GM23248 (cell line): ENCODE data around the gene LDLRAD4. TPM values are rescaled to one million over a fixed set of nuclear protein-coding genes. Genes with fewer than 3 reads are reported as not detected.

Source experiments
- DNase-seq: peaks from one replicate; pipeline ENCODE4 v3.0.0-alpha.2; 2015
- H2AFZ ChIP-seq: fragments of 200-600 bp; sonication (generic); 2 replicates; pipeline ENCODE4 v1.6.1; 2016; ENCODE audit warnings: antibody characterized with exemption
- H3F3A ChIP-seq: fragments of 200-600 bp; sonication (generic); 2 replicates; pipeline ENCODE4 v1.6.1; 2016; ENCODE audit warnings: mild to moderate bottlenecking, antibody characterized with exemption, mixed run types; ENCODE audit not compliant: insufficient read depth
- H3K27ac ChIP-seq: fragments of 200-600 bp; sonication (generic); 2 replicates; pipeline ENCODE4 v1.5.1; 2016; ENCODE audit warnings: mild to moderate bottlenecking
- H3K27me3 ChIP-seq: fragments of 200-600 bp; sonication (generic); replicated peaks from 2 replicates; pipeline ENCODE4 v1.6.1; 2016; ENCODE audit warnings: mild to moderate bottlenecking; ENCODE audit not compliant: insufficient read depth
- H3K36me3 ChIP-seq: fragments of 200-600 bp; sonication (generic); 2 replicates; pipeline ENCODE4 v1.6.1; 2016; ENCODE audit warnings: low read depth, mild to moderate bottlenecking
- H3K4me1 ChIP-seq: fragments of 200-600 bp; sonication (generic); 2 replicates; pipeline ENCODE4 v1.6.1; 2016; ENCODE audit warnings: mild to moderate bottlenecking; ENCODE audit not compliant: insufficient read depth
- H3K4me2 ChIP-seq: fragments of 200-600 bp; sonication (generic); one replicate; pipeline ENCODE4 v1.6.1; 2016; ENCODE audit warnings: mild to moderate bottlenecking; ENCODE audit not compliant: unreplicated experiment
- H3K4me3 ChIP-seq: fragments of 200-600 bp; sonication (generic); 2 replicates; pipeline ENCODE4 v1.5.1; 2016; ENCODE audit warnings: mild to moderate bottlenecking
- H3K79me2 ChIP-seq: fragments of 200-600 bp; sonication (generic); 2 replicates; pipeline ENCODE4 v1.6.1; 2016; ENCODE audit warnings: mild to moderate bottlenecking; ENCODE audit not compliant: insufficient read depth
- H3K9ac ChIP-seq: fragments of 200-600 bp; sonication (generic); 2 replicates; pipeline ENCODE4 v1.6.1; 2016; ENCODE audit warnings: mild to moderate bottlenecking
- H3K9me2 ChIP-seq: fragments of 200-600 bp; sonication (generic); 2 replicates; pipeline ENCODE4 v1.6.1; 2016; ENCODE audit warnings: mixed run types, mild to moderate bottlenecking, moderate library complexity; ENCODE audit not compliant: insufficient read depth
- H3K9me3 ChIP-seq: fragments of 200-600 bp; sonication (generic); one replicate; pipeline ENCODE4 v1.6.1; 2017; ENCODE audit warnings: low read depth
- H4K20me1 ChIP-seq: fragments of 200-600 bp; sonication (generic); 2 replicates; pipeline ENCODE4 v1.6.0; 2016; ENCODE audit not compliant: insufficient read depth
- EZH2 ChIP-seq: fragments of 200-600 bp; sonication (generic); IDR thresholded peaks from 2 replicates; pipeline ENCODE4 v1.6.1; 2018; ENCODE audit warnings: antibody characterized with exemption, mild to moderate bottlenecking; ENCODE audit not compliant: insufficient read depth, poor library complexity, severe bottlenecking
- EZH2phosphoT487 ChIP-seq: fragments of 200-600 bp; sonication (generic); IDR thresholded peaks from 2 replicates; pipeline ENCODE4 v1.6.1; 2018; ENCODE audit warnings: antibody characterized with exemption, moderate library complexity, mild to moderate bottlenecking, low read depth; ENCODE audit not compliant: insufficient read depth
- WGBS, 2 experiments: methylation state at CpG; one replicate each; pipeline ENCODE4 v1.1.6; 2015 to 2017; ENCODE audit warnings: low lambda C conversion rate in 2 of 2, low coverage in 1 of 2; ENCODE audit errors: missing lambda C conversion rate in 2 of 2; 5-methylcytosine and 5-hydroxymethylcytosine counted together
- in situ Hi-C: fragments of 300-500 bp; cut with MboI; formaldehyde crosslinking; loops from 2 replicates; pipeline ENCODE4 v1.15.0; 2020
- polyA plus RNA-seq: library from polyadenylated mRNA; unstranded; fragments of >200 nt; fragmentation: Nextera tagmentation; extraction: Ambion mirVana; gene quantifications from 2 replicates; pipeline ENCODE4 v1.2.1, GENCODE V29; 2016
- total RNA-seq: library from RNA; depleted of rRNA; stranded (reverse); fragments of >200 nt; shearing (Covaris generic); gene quantifications from 2 replicates; pipeline ENCODE4 v1.2.3, GENCODE V29; 2014

Gene LDLRAD4
- total and polyA plus RNA-seq, 2 experiments from 2014 or later = not detected

DNA sequence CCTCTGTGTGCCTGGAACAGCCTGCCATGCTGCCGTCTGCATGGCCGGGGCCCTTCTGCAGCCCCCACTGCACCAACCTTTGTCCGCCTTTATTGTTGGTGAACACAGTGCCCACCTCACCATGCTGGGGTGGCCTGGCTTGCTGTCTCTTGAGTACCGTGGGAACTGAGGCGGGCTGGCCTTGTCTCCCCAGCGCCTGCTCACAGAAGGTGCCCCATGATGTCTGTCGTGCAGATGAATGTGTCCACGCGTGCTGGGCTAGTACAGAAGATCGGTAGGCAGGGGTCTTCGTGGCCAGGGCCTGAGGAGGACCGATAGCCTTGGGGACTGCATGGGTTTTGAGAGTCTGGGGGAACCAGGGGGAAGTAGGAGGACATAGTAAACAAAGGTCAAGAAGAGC is 242.4 kb downstream of the LDLRAD4 start:
- Histone ChIP-seq H3K9me3 (no peaks in the 10 kb centered on the region), H3K27me3 (0 out of 2 replicates have a peak, but pooled peaks cover 7% of the 10 kb centered on the region), H4K20me1 (no peaks in the 10 kb centered on the region), H3K9ac (no peak overlapping the region), H3K4me2 (no peak overlapping the region), H3K27ac (no peak overlapping the region), H2AFZ (no peak overlapping the region), H3K79me2 (no peaks in the 10 kb centered on the region), H3F3A (no peaks in the 10 kb centered on the region), H3K4me3 (no peak overlapping the region), H3K4me1 (no peaks in the 10 kb centered on the region), H3K9me2 (no peaks in the 10 kb centered on the region), H3K36me3 (no peaks in the 10 kb centered on the region)
- 74% methylated on average over 12 of the region's 12 CpGs for WGBS, 2 experiments
- in situ Hi-C loops = no loop called here
- TF ChIP-seq EZH2phosphoT487 = no peak
- TF ChIP-seq EZH2 = no peak
- DNase-seq = no peak

DNA sequence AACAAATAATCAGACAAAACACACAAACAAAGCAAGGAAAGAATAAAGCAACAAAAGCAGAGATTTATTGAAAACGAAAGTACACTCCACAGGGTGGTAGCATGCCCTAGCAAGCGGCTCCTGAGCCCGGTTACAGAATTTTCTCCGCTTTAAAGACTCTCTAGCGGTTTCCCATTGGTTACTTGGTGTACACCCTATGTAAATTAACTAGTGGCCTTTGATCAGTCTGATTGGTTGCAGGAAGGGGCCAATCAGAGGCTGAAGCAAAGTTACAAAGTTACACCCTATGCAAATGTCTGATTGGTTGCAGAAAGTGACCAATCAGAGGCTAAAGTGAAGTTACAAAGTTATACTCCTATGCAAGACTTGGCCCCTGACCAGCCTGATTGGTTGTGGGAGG is 242.9 kb downstream of the LDLRAD4 start:
- no peak overlapping the region for H3K27ac ChIP-seq
- 0 out of 2 replicates have a peak, but pooled peaks cover 7% of the 10 kb centered on the region for H3K27me3 ChIP-seq
- H3K9ac ChIP-seq = no peak overlapping the region
- WGBS, 2 experiments = 78 to 84% methylated on average over 5 of the region's 5 CpGs
- no peaks in the 10 kb centered on the region for H4K20me1 ChIP-seq
- no peak for TF ChIP-seq EZH2
- no peak for TF ChIP-seq EZH2phosphoT487
- in situ Hi-C loops = no loop called here
- H3F3A ChIP-seq = no peaks in the 10 kb centered on the region
- no peak for DNase-seq
- no peak overlapping the region for H2AFZ ChIP-seq
- H3K4me3 ChIP-seq = no peak overlapping the region
- H3K79me2 ChIP-seq = no peaks in the 10 kb centered on the region
- no peaks in the 10 kb centered on the region for H3K4me1 ChIP-seq
- no peak overlapping the region for H3K4me2 ChIP-seq
- H3K9me3 ChIP-seq = no peaks in the 10 kb centered on the region
- H3K36me3 ChIP-seq = no peaks in the 10 kb centered on the region
- H3K9me2 ChIP-seq = no peaks in the 10 kb centered on the region

DNA sequence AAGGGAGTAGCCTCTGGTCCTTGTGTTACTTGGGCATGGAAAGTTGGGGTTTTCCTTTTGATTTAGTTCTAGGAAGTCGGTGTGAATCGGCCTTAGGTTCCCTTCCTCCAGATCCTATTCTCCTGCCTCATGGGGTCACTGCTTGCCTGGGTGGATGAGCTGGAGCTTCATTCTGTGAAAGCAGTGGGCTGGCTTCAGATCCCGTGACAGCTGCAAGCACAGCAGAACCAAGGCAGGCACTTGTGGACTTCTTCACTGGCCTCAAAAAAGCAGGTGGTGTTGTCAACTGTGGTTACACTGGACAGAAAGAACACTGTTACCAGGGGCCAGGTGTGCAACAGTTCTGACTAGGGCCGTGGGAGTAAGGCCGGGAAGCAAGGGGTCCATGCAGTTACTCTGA is 243.4 kb downstream of the LDLRAD4 start:
- Histone ChIP-seq H4K20me1 (no peaks in the 10 kb centered on the region), H3K4me3 (no peak overlapping the region), H3K9me3 (no peaks in the 10 kb centered on the region), H3K36me3 (no peaks in the 10 kb centered on the region), H2AFZ (no peak overlapping the region), H3K4me1 (no peaks in the 10 kb centered on the region), H3K9ac (no peak overlapping the region), H3K27ac (no peak overlapping the region), H3F3A (no peaks in the 10 kb centered on the region), H3K79me2 (no peaks in the 10 kb centered on the region), H3K27me3 (0 out of 2 replicates have a peak, but pooled peaks cover 7% of the 10 kb centered on the region), H3K9me2 (no peaks in the 10 kb centered on the region), H3K4me2 (no peak overlapping the region)
- TF ChIP-seq EZH2 = no peak
- TF ChIP-seq EZH2phosphoT487 = no peak
- WGBS, 2 experiments = 72 to 83% methylated on average over 5 of the region's 5 CpGs
- DNase-seq = no peak
- in situ Hi-C loops = no loop called here

DNA sequence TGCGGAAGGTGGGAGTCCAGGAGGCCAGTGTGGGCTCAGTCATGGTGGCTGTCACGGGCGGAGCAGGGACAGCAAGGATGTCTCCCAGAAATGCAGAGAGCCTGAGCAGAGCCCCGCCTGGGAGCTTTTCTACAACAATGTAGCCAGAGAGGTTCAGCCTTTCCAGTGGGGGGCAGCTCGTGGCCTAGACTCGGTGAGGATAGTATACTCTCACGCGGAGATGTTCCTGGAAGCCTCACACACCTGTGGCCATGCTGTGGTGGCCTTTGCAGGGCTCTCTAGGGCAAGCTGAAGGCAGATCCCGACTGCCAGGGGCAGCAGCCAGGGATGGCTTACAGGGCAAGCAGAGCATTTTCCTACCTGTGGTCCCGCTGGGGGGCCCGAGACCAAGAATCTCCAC is 244.1 kb downstream of the LDLRAD4 start:
- no peaks in the 10 kb centered on the region for H3F3A ChIP-seq
- H3K4me2 ChIP-seq = no peak overlapping the region
- no peaks in the 10 kb centered on the region for H3K9me2 ChIP-seq
- no peak overlapping the region for H3K4me3 ChIP-seq
- TF ChIP-seq EZH2phosphoT487 (no peak), EZH2 (no peak)
- 0 out of 2 replicates have a peak, but pooled peaks cover 7% of the 10 kb centered on the region for H3K27me3 ChIP-seq
- H3K36me3 ChIP-seq = no peaks in the 10 kb centered on the region
- no peak overlapping the region for H2AFZ ChIP-seq
- no peaks in the 10 kb centered on the region for H4K20me1 ChIP-seq
- in situ Hi-C loops = no loop called here
- H3K4me1 ChIP-seq = no peaks in the 10 kb centered on the region
- WGBS, 2 experiments = 71 to 73% methylated on average over 11 of the region's 11 CpGs
- H3K9me3 ChIP-seq = no peaks in the 10 kb centered on the region
- no peak for DNase-seq
- H3K79me2 ChIP-seq = no peaks in the 10 kb centered on the region
- H3K27ac ChIP-seq = no peak overlapping the region
- H3K9ac ChIP-seq = no peak overlapping the region

DNA sequence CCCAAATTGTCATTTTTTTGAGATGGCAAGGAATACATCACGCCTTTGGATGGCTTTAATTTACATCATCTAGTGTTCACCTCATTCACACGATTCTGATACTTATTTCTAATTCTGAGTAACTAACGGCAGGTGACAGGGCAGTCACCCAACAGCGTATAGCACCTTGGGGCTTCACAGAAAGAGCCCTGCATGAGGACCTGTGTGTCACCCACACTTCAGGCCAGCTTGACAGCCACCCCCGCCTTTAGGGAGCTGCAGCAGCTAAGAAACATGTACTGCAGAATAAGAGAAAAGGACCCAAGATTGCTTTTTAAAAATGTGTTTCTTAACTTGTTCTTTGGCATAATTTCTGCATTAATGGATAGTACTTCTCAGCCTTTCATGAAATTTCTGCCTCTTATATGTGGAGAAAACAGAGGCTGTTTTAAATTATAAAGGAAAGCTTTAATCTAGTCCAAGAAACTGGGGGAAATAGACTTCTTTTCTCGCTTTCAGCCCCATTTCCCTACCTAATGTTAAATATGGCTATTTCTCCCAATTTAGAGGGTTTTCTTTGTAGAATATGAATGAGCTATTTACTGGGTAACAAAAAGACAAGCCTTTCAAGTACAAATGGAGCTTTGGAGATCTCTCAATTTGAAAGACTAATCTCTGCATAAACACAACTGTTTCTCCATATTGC is 245.1 kb downstream of the LDLRAD4 start:
- Histone ChIP-seq H3K27me3 (0 out of 2 replicates have a peak, but pooled peaks cover 7% of the 10 kb centered on the region), H3K9ac (no peak overlapping the region), H4K20me1 (no peaks in the 10 kb centered on the region), H3K9me2 (no peaks in the 10 kb centered on the region), H3K4me3 (no peak overlapping the region), H2AFZ (no peak overlapping the region), H3K4me2 (no peak overlapping the region), H3K9me3 (no peaks in the 10 kb centered on the region), H3K36me3 (no peaks in the 10 kb centered on the region), H3K27ac (no peak overlapping the region), H3K79me2 (no peaks in the 10 kb centered on the region), H3F3A (no peaks in the 10 kb centered on the region), H3K4me1 (no peaks in the 10 kb centered on the region)
- TF ChIP-seq EZH2phosphoT487 (no peak), EZH2 (no peak)
- WGBS, 2 experiments = 19 to 22% methylated on average over 6 of the region's 6 CpGs
- in situ Hi-C loops = no loop called here
- DNase-seq = no peak
